NCI-H774 (cell line): Measurements from ENCODE around the gene CCNJ.

ENCODE experiments used
- DNase-seq: peaks from one replicate; lab custom pipeline; 2025; lab: John Stamatoyannopoulos, UW

CCNJ gene

GRCh38 chr10:96061232-96061631 lies 17.8 kb downstream of the CCNJ start:
- DNase-seq, result no peak

- no peak for DNase-seq
These were observed 29.3 kb downstream of the CCNJ start for GRCh38 chr10:96072674-96073073.

GRCh38 chr10:96073722-96074121 lies 30.3 kb downstream of the CCNJ start:
- no peak for DNase-seq

- no peak for DNase-seq
These were observed 31.4 kb downstream of the CCNJ start for GRCh38 chr10:96074776-96075175.

GRCh38 chr10:96075977-96076376 lies 32.6 kb downstream of the CCNJ start:
- DNase-seq, result no peak

GRCh38 chr10:96077156-96077555 lies 33.8 kb downstream of the CCNJ start:
- no peak for DNase-seq

- DNase-seq, result no peak
These were observed 38.8 kb downstream of the CCNJ start for GRCh38 chr10:96082153-96082552.

GRCh38 chr10:96082748-96083147 lies 39.4 kb downstream of the CCNJ start:
- no peak for DNase-seq

- DNase-seq, result no peak
These were observed 45.7 kb downstream of the CCNJ start for GRCh38 chr10:96089116-96089515.

GRCh38 chr10:96089670-96090462 lies 46.5 kb downstream of the CCNJ start:
- peak; percentile 82 for DNase-seq

GRCh38 chr10:96090463-96090800 lies 47.0 kb downstream of the CCNJ start:
- DNase-seq, result no peak

- DNase-seq, result no peak
These were observed 49.8 kb downstream of the CCNJ start for GRCh38 chr10:96092999-96093767.

GRCh38 chr10:96093948-96094347 lies 50.6 kb downstream of the CCNJ start:
- DNase-seq, result no peak

- DNase-seq, result no peak
These were observed 53.6 kb downstream of the CCNJ start for GRCh38 chr10:96096958-96097357.

- DNase-seq, result no peak
These were observed 54.5 kb downstream of the CCNJ start for GRCh38 chr10:96097865-96098264.

GRCh38 chr10:96107623-96108038 lies 64.2 kb downstream of the CCNJ start:
- DNase-seq, result no peak
